Endothelial cell of umbilical vein (primary cell): ENCODE results near the gene P2RY13. TPM values are rescaled to one million over a fixed set of nuclear protein-coding genes. Genes with fewer than 3 reads are reported as not detected.

ENCODE experiments used
- BruUV-seq: library from RNA; stranded (reverse); fragments of 400-500 nt; replicated peaks from 2 replicates; lab custom pipeline; 2021; lab: Mats Ljungman, UMichigan
- CTCF ChIA-PET: fragments of 300-600, 350-600 bp; sonication (Branson Sonifier 250); formaldehyde crosslinking; loops from one replicate; lab custom pipeline; 2021; ENCODE audit warnings: antibody characterized with exemption, inconsistent platforms; lab: Charles Lee
- POLR2A ChIA-PET: fragments of 300-600, 350-600 bp; sonication (Branson Sonifier 250); formaldehyde crosslinking; loops from one replicate; lab custom pipeline; 2021; ENCODE audit warnings: antibody characterized with exemption, inconsistent platforms; lab: Charles Lee
- DNase-seq: peaks from one replicate; pipeline ENCODE4 v3.0.0-alpha.2; 2011; ENCODE audit warnings: low read depth, low spot score
- FAIRE-seq: peaks from 2 replicates; lab custom pipeline; 2011; peaks lifted over from hg19 to GRCh38; lab: Jason Lieb, UNC
- H2AFZ ChIP-seq: 2 replicates; pipeline ENCODE4 v1.6.0; 2012; ENCODE audit warnings: low read depth, low read length, control low read depth, inconsistent platforms
- H3K27ac ChIP-seq: 2 replicates; pipeline ENCODE4 v1.5.1; 2011; ENCODE audit warnings: low read depth, mild to moderate bottlenecking, control low read depth, low read length, moderate library complexity; ENCODE audit not compliant: insufficient read depth
- H3K27me3 ChIP-seq, 2 experiments: 2 replicates each; pipeline versions ENCODE4 v1.6.0 to v1.6.1; 2011; ENCODE audit warnings: low read length in 2 of 2, mixed read lengths in 1 of 2; ENCODE audit not compliant: control insufficient read depth in 2 of 2, insufficient read depth in 2 of 2
- H3K36me3 ChIP-seq, 2 experiments: 2 replicates in 1 of 2; 3 replicates in 1 of 2; pipeline ENCODE4 v1.5.1; 2011; ENCODE audit warnings: low read length in 2 of 2, mild to moderate bottlenecking in 1 of 2, moderate library complexity in 1 of 2; ENCODE audit not compliant: control insufficient read depth in 2 of 2, insufficient read depth in 2 of 2; ENCODE audit errors: extremely low read depth in 1 of 2
- H3K4me1 ChIP-seq: 3 replicates; pipeline ENCODE4 v1.5.1; 2011; ENCODE audit warnings: mild to moderate bottlenecking, low read length; ENCODE audit not compliant: control insufficient read depth, insufficient read depth; ENCODE audit errors: extremely low read depth
- H3K4me2 ChIP-seq: 2 replicates; pipeline ENCODE4 v1.6.1; 2011; ENCODE audit warnings: low read length, control low read depth, mixed read lengths; ENCODE audit not compliant: insufficient read depth
- H3K4me3 ChIP-seq, 3 experiments: fragments of 200-600 bp in 1 of 3; sonication (generic), shearing (Covaris generic) in 1 of 3; replicated peaks in 1 of 3; 2 replicates each; pipeline ENCODE4 v1.5.1; 2011 to 2016; ENCODE audit warnings: control low read depth in 3 of 3, low read length in 3 of 3, mild to moderate bottlenecking in 2 of 3, inconsistent platforms in 1 of 3, low read depth in 1 of 3, moderate library complexity in 1 of 3; ENCODE audit not compliant: insufficient read depth in 1 of 3
- H3K79me2 ChIP-seq: 2 replicates; pipeline ENCODE4 v1.6.0; 2012; ENCODE audit warnings: low read length, inconsistent platforms; ENCODE audit not compliant: control insufficient read depth, insufficient read depth
- H3K9ac ChIP-seq: replicated peaks from 2 replicates; pipeline ENCODE3; 2011; ENCODE audit warnings: low read length, control low read depth; ENCODE audit not compliant: insufficient read depth; ENCODE audit errors: extremely low read depth
- H3K9me1 ChIP-seq: replicated peaks from 3 replicates; pipeline ENCODE4 v1.6.0; 2011; ENCODE audit warnings: mild to moderate bottlenecking, low read length; ENCODE audit not compliant: control insufficient read depth, insufficient read depth; ENCODE audit errors: extremely low read depth
- H3K9me3 ChIP-seq: replicated peaks from 2 replicates; pipeline ENCODE4 v1.5.1; 2012; ENCODE audit warnings: low read length, inconsistent platforms; ENCODE audit not compliant: control insufficient read depth, insufficient read depth
- H4K20me1 ChIP-seq: replicated peaks from 2 replicates; pipeline ENCODE3; 2011; ENCODE audit warnings: mild to moderate bottlenecking, low read length; ENCODE audit not compliant: control insufficient read depth, insufficient read depth; ENCODE audit errors: extremely low read depth
- EZH2 ChIP-seq: IDR thresholded peaks from 2 replicates; pipeline ENCODE4 v1.6.1; 2012; ENCODE audit warnings: borderline replicate concordance, low read depth, mild to moderate bottlenecking, moderate library complexity, low read length, inconsistent platforms; ENCODE audit not compliant: severe bottlenecking
- FOS ChIP-seq: IDR thresholded peaks from 2 replicates; pipeline ENCODE4 v1.6.1; 2011; ENCODE audit warnings: mild to moderate bottlenecking, low read length, moderate library complexity, borderline replicate concordance; ENCODE audit not compliant: insufficient read depth
- GATA2 ChIP-seq: IDR thresholded peaks from 2 replicates; pipeline ENCODE4 v1.7.0; 2011; ENCODE audit warnings: low read depth, mild to moderate bottlenecking, moderate library complexity, mixed read lengths, low read length; ENCODE audit not compliant: insufficient read length, insufficient read depth
- JUN ChIP-seq: IDR thresholded peaks from 2 replicates; pipeline ENCODE4 v1.6.1; 2011; ENCODE audit warnings: borderline replicate concordance, low read depth; ENCODE audit not compliant: insufficient read length, insufficient read depth
- MYC ChIP-seq: IDR thresholded peaks from one replicate; pipeline ENCODE4 v1.6.1; 2011; ENCODE audit warnings: mild to moderate bottlenecking, low read depth, low read length
- POLR2A ChIP-seq: IDR thresholded peaks from 2 replicates; pipeline ENCODE4 v1.6.1; 2012; ENCODE audit warnings: low read depth, mild to moderate bottlenecking, control low read depth, low read length
- POLR2AphosphoS5 ChIP-seq: IDR thresholded peaks from 2 replicates; pipeline ENCODE4 v1.6.1; 2012; ENCODE audit warnings: low read depth, mild to moderate bottlenecking, control low read depth, low read length, moderate library complexity; ENCODE audit not compliant: insufficient read depth
- dilution Hi-C: fragments of 300-500 bp; cut with MboI; formaldehyde crosslinking; loops from one replicate; pipeline ENCODE4 v1.15.0; 2019; ENCODE audit warnings: low sequenced_read_pairs; ENCODE audit not compliant: extremely low pct_ligation_motif_present
- intact Hi-C: fragments of 100-400 bp; cut with micrococcal nuclease; formaldehyde crosslinking; loops from one replicate; pipeline ENCODE4 v1.10.0; 2022
- polyA plus RNA-seq, 4 experiments: library from polyadenylated mRNA; depleted of rRNA in 3 of 4; stranded (reverse) in 3 of 4; unstranded in 1 of 4; fragments of >200 nt; gene quantifications; 2 replicates each; pipeline versions ENCODE4 v1.2.1 to v1.2.3, GENCODE V29; 2011 to 2012; ENCODE audit warnings: missing spikeins in 1 of 4
- total RNA-seq: library from RNA; stranded (reverse); gene quantifications from 2 replicates; pipeline ENCODE4 v1.2.3, GENCODE V29; 2021
- TF ChIP-seq, protein P1 (sequence below): IDR thresholded peaks from 2 replicates; pipeline ENCODE4 v1.6.1; 2011; ENCODE audit not compliant: insufficient read depth, insufficient read length
- TF ChIP-seq, protein P2 (sequence below), 2 donors: IDR thresholded peaks; 1 replicate in 1 of 2; 2 replicates in 1 of 2; pipeline ENCODE4 v1.5.1; 2011; ENCODE audit warnings: low read length in 2 of 2, mild to moderate bottlenecking in 2 of 2, moderate library complexity in 2 of 2, control low read depth in 1 of 2, inconsistent platforms in 1 of 2, low read depth in 1 of 2; ENCODE audit not compliant: insufficient read depth in 1 of 2; ENCODE audit errors: extremely low read depth in 1 of 2

The P2RY13 gene
- total and polyA plus RNA-seq, 2 donors (not counting 3 experiments of a cell fraction or from before 2014, with no cell fraction given), result not detected

- intact Hi-C loops, result no loop called here
Observed at GRCh38 chr3:151303751-151304150, 25.6 kb downstream of the P2RY13 start.

More at GRCh38 chr3:151303751-151304150, 25.6 kb downstream of the P2RY13 start:
- dilution Hi-C loops, result no loop called here
- Histone ChIP-seq H4K20me1 (no peaks in the 10 kb centered on the region), H3K9me3 (no peaks in the 10 kb centered on the region), H3K79me2 (no peaks in the 10 kb centered on the region), H3K9me1 (no peaks in the 10 kb centered on the region), H3K4me3 (no peak overlapping the region), H3K27me3 (peaks cover 0 to 2% of the 10 kb centered on the region in 2 experiments), H3K36me3 (no peaks in the 10 kb centered on the region), H3K27ac (no peak overlapping the region), H3K9ac (no peak overlapping the region), H2AFZ (no peak overlapping the region), H3K4me2 (no peak overlapping the region), H3K4me1 (no peaks in the 10 kb centered on the region)
- ChIA-PET POLR2A (interaction anchor here (0.7 kb wide), 1 partner anchor 591 kb away, joined by 3 read pairs; no protein-coding TSS in a partner anchor), CTCF (interaction anchor here (2.1 kb wide), 1 partner anchor 23 kb away, joined by 7 read pairs; no protein-coding TSS in a partner anchor)
- DNase-seq (no peak), FAIRE-seq (no peak)
- TF ChIP-seq, protein P1, sequence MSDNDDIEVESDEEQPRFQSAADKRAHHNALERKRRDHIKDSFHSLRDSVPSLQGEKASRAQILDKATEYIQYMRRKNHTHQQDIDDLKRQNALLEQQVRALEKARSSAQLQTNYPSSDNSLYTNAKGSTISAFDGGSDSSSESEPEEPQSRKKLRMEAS, result no peak
- TF ChIP-seq JUN (no peak), POLR2A (no peak), MYC (no peak), GATA2 (no peak), FOS (no peak), EZH2 (no peak), POLR2AphosphoS5 (no peak)
- TF ChIP-seq, protein P2, sequence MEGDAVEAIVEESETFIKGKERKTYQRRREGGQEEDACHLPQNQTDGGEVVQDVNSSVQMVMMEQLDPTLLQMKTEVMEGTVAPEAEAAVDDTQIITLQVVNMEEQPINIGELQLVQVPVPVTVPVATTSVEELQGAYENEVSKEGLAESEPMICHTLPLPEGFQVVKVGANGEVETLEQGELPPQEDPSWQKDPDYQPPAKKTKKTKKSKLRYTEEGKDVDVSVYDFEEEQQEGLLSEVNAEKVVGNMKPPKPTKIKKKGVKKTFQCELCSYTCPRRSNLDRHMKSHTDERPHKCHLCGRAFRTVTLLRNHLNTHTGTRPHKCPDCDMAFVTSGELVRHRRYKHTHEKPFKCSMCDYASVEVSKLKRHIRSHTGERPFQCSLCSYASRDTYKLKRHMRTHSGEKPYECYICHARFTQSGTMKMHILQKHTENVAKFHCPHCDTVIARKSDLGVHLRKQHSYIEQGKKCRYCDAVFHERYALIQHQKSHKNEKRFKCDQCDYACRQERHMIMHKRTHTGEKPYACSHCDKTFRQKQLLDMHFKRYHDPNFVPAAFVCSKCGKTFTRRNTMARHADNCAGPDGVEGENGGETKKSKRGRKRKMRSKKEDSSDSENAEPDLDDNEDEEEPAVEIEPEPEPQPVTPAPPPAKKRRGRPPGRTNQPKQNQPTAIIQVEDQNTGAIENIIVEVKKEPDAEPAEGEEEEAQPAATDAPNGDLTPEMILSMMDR (IDR thresholded peaks at IDR 0.05; ENCODE audit: extremely low read depth in 1 of 2, insufficient read depth in 1 of 2, low read depth in 1 of 2, low read length in 2 of 2), result no peak
- no TSS peak for BruUV-seq
